ENCODE results near the gene RAD51B. TPM values are rescaled to one million over a fixed set of nuclear protein-coding genes. Genes with fewer than 3 reads are reported as not detected.
A peak's percentile ranks its signal among the peaks of the same experiment; 100 is the strongest.

The RAD51B gene
- total RNA-seq, 4 donors from 2014 or later = 12.6 to 26.4 (median 16.7) TPM

DNA sequence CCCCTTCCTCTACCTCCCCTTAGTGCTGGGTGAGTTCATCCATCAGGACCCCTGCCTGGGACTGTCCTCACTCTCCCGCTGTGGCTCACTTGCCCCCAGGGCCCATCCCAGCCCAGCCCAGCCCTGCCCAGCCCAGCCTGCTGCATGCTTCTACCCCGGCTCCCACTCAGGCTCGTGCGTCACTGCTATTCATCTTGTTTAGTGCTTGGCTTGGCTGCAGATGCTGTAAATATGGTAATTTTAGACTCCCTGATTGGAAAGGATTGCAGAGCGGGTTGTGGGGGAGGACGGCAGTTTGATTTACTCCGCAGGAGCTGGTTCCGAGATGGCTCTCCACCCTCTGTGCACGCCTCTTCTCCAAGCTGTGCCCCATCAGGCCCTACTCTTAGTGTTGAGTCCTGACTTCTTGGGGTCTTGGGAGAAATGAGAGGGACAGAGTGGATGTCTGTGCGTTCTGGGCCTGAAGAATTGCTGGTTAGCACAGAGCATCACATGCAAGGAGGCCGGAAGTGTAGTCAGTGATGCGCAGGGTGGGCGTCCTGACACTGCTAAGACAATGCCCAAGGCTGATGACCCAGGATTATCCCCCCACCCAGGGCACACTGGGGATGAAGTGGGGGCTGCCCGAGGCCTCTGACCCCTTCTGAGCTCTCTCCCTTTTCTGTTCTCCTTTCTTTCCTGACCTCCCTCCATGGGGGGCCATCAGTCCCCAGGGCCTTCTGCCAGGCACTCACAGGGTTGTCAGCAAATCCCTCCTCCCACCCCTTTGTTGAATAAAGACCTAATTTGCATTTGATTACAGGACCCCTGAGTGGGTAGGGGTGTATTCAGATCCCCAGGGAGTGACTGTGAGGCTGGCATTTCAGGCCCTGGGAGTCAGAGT, 728.9 kb downstream of the RAD51B start:
- H3K9me3 ChIP-seq = no peaks in the 10 kb centered on the region
- H3K36me3 ChIP-seq = no peaks in the 10 kb centered on the region
- TF ChIP-seq EP300 (IDR thresholded peaks at IDR 0.05) = peak; percentile 41 to 88
- TF ChIP-seq CTCF (IDR thresholded peaks at IDR 0.05) = peak in 1 of 5 experiments; percentile 8
- TF ChIP-seq POLR2A (IDR thresholded peaks at IDR 0.05) = peak; percentile 50 to 54
- peaks cover 4 to 92% (median 71%) of the 10 kb centered on the region in 4 donors for H3K4me1 ChIP-seq
- H3K27ac ChIP-seq = peak overlapping the region; percentile 86 to 95 (median 91)
- WGBS, 2 donors = 11 to 34% methylated on average over 10 to 14 of the region's 14 CpGs
- peak; percentile 83 to 86 for DNase-seq (ENCODE audit: low spot score in 2 of 2)
- no peak overlapping the region for H3K4me3 ChIP-seq
- no peaks in the 10 kb centered on the region for H3K27me3 ChIP-seq

GRCh38 chr14:68550338-68550715, 730.7 kb downstream of the RAD51B start:
- WGBS, 2 donors = 79 to 81% methylated on average over 4 of the region's 4 CpGs
- Histone ChIP-seq H3K36me3 (no peaks in the 10 kb centered on the region), H3K4me3 (no peak overlapping the region)

GRCh38 chr14:68551045-68551683, 731.6 kb downstream of the RAD51B start:
- WGBS, 2 donors = 73 to 74% methylated on average over 7 of the region's 7 CpGs
- H3K27ac ChIP-seq = peak overlapping the region; percentile 56 to 85 (median 71)
- no peak for TF ChIP-seq CTCF (IDR thresholded peaks at IDR 0.05)
- TF ChIP-seq EP300 (IDR thresholded peaks at IDR 0.05) = no peak
- TF ChIP-seq POLR2A (IDR thresholded peaks at IDR 0.05) = no peak
- DNase-seq (ENCODE audit: low spot score in 2 of 2) = peak in 1 of 2 donors; percentile 6
- H3K27me3 ChIP-seq = no peaks in the 10 kb centered on the region
- no peaks in the 10 kb centered on the region for H3K36me3 ChIP-seq
- peaks cover 4 to 95% (median 56%) of the 10 kb centered on the region in 4 donors for H3K4me1 ChIP-seq
- no peak overlapping the region for H3K4me3 ChIP-seq
- no peaks in the 10 kb centered on the region for H3K9me3 ChIP-seq

More at GRCh38 chr14:68550338-68550715, 730.7 kb downstream of the RAD51B start:
- TF ChIP-seq POLR2A (IDR thresholded peaks at IDR 0.05) = no peak
- peak; percentile 52 to 71 for TF ChIP-seq EP300 (IDR thresholded peaks at IDR 0.05)
- peak in 1 of 2 donors; percentile 5 for DNase-seq (ENCODE audit: low spot score in 2 of 2)
- peak overlapping the region; percentile 56 to 85 (median 71) for H3K27ac ChIP-seq
- peaks cover 4 to 94% (median 55%) of the 10 kb centered on the region in 4 donors for H3K4me1 ChIP-seq
- no peaks in the 10 kb centered on the region for H3K27me3 ChIP-seq
- H3K9me3 ChIP-seq = no peaks in the 10 kb centered on the region

DNA sequence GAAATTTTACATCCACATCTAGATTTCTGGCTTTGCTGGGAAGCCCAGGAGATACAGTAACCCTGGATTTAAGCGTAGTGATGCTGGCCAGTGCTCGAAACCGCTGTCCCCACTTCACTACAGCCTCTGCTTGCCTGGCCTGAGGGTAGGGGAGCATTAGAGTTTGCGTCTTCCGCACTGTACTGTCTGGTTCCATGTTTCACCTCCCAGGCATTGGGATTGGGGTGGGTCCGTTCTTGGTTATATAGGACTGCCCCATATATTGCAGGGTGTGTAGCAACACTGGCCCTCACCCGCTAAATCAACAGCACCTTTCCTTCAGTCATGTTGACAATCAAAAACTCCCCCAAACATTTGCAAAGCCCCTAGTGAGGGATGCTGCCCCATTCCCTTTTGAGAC, 732.5 kb downstream of the RAD51B start:
- no peaks in the 10 kb centered on the region for H3K36me3 ChIP-seq
- TF ChIP-seq EP300 (IDR thresholded peaks at IDR 0.05) (no peak), CTCF (IDR thresholded peaks at IDR 0.05) (no peak), POLR2A (IDR thresholded peaks at IDR 0.05) (no peak)
- H3K27ac ChIP-seq = peak overlapping the region in 3 of 4 donors; percentile 30 to 85 (median 82)
- H3K27me3 ChIP-seq = no peaks in the 10 kb centered on the region
- WGBS, 2 donors = 96 to 99% methylated on average over 7 of the region's 7 CpGs
- H3K4me1 ChIP-seq = peaks cover 4 to 88% (median 50%) of the 10 kb centered on the region in 4 donors
- no peaks in the 10 kb centered on the region for H3K9me3 ChIP-seq
- no peak overlapping the region for H3K4me3 ChIP-seq
- DNase-seq (ENCODE audit: low spot score in 2 of 2) = peak in 1 of 2 donors; percentile 4

GRCh38 chr14:68552602-68553001, 733.0 kb downstream of the RAD51B start:
- peaks cover 4 to 83% (median 45%) of the 10 kb centered on the region in 4 donors for H3K4me1 ChIP-seq
- H3K27ac ChIP-seq = peak overlapping the region in 3 of 4 donors; percentile 37 to 85 (median 82)
- H3K4me3 ChIP-seq = no peak overlapping the region
- H3K36me3 ChIP-seq = no peaks in the 10 kb centered on the region
- no peaks in the 10 kb centered on the region for H3K9me3 ChIP-seq
- DNase-seq (ENCODE audit: low spot score in 2 of 2) = peak in 1 of 2 donors; percentile 18
- TF ChIP-seq CTCF (IDR thresholded peaks at IDR 0.05) = no peak
- peak in 1 of 2 donors; percentile 33 for TF ChIP-seq EP300 (IDR thresholded peaks at IDR 0.05)
- no peaks in the 10 kb centered on the region for H3K27me3 ChIP-seq
- WGBS, 2 donors = 40 to 63% methylated on average over 2 of the region's 2 CpGs

Data from tibial nerve (tissue), 4 donors.